Measurements from ENCODE around the gene KCTD16. TPM values are rescaled to one million over a fixed set of nuclear protein-coding genes. Genes with fewer than 3 reads are reported as not detected.

Gene KCTD16
- total RNA-seq, 1 experiment from 2014 or later: 0.08 TPM

GRCh38 chr5:144404672-144405071, 234.0 kb downstream of the KCTD16 start:
- DNase-seq (ENCODE audit: low read depth, low spot score) (no peak), ATAC-seq (no peak)
- no peaks in the 10 kb centered on the region for H3K27me3 ChIP-seq (ENCODE audit: control insufficient read depth, insufficient read depth, low read length)
- no peaks in the 10 kb centered on the region for H3K9me3 ChIP-seq (ENCODE audit: control insufficient read depth, insufficient read depth, low read depth, low read length)
- ChIA-PET CTCF (no interaction called here), POLR2A (no interaction called here)
- in situ Hi-C loops (cut with HindIII; ENCODE audit: low pct_unique_long_range_greater_than_20kb, low sequenced_read_pairs) (no loop called here), intact Hi-C loops (cut with micrococcal nuclease; ENCODE audit: unreplicated experiment) (no loop called here)
- H3K4me1 ChIP-seq (ENCODE audit: control insufficient read depth, insufficient read depth, low read length): no peaks in the 10 kb centered on the region
- no peak overlapping the region for H3K27ac ChIP-seq (ENCODE audit: low read length)
- TF ChIP-seq POLR2AphosphoS5 (IDR thresholded peaks at IDR 0.05; ENCODE audit: low read depth, low read length) (no peak), SIN3A (IDR thresholded peaks at IDR 0.05; ENCODE audit: borderline replicate concordance, insufficient read depth, low read depth, low read length) (no peak), TCF7L2 (IDR thresholded peaks at IDR 0.05; ENCODE audit: low read depth, low read length) (no peak)
- TF ChIP-seq, protein P1, sequence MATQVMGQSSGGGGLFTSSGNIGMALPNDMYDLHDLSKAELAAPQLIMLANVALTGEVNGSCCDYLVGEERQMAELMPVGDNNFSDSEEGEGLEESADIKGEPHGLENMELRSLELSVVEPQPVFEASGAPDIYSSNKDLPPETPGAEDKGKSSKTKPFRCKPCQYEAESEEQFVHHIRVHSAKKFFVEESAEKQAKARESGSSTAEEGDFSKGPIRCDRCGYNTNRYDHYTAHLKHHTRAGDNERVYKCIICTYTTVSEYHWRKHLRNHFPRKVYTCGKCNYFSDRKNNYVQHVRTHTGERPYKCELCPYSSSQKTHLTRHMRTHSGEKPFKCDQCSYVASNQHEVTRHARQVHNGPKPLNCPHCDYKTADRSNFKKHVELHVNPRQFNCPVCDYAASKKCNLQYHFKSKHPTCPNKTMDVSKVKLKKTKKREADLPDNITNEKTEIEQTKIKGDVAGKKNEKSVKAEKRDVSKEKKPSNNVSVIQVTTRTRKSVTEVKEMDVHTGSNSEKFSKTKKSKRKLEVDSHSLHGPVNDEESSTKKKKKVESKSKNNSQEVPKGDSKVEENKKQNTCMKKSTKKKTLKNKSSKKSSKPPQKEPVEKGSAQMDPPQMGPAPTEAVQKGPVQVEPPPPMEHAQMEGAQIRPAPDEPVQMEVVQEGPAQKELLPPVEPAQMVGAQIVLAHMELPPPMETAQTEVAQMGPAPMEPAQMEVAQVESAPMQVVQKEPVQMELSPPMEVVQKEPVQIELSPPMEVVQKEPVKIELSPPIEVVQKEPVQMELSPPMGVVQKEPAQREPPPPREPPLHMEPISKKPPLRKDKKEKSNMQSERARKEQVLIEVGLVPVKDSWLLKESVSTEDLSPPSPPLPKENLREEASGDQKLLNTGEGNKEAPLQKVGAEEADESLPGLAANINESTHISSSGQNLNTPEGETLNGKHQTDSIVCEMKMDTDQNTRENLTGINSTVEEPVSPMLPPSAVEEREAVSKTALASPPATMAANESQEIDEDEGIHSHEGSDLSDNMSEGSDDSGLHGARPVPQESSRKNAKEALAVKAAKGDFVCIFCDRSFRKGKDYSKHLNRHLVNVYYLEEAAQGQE (IDR thresholded peaks at IDR 0.05; ENCODE audit: insufficient read depth in 1 of 2, low read depth in 2 of 2, low read length in 1 of 2): no peak
- TF ChIP-seq, protein P2, sequence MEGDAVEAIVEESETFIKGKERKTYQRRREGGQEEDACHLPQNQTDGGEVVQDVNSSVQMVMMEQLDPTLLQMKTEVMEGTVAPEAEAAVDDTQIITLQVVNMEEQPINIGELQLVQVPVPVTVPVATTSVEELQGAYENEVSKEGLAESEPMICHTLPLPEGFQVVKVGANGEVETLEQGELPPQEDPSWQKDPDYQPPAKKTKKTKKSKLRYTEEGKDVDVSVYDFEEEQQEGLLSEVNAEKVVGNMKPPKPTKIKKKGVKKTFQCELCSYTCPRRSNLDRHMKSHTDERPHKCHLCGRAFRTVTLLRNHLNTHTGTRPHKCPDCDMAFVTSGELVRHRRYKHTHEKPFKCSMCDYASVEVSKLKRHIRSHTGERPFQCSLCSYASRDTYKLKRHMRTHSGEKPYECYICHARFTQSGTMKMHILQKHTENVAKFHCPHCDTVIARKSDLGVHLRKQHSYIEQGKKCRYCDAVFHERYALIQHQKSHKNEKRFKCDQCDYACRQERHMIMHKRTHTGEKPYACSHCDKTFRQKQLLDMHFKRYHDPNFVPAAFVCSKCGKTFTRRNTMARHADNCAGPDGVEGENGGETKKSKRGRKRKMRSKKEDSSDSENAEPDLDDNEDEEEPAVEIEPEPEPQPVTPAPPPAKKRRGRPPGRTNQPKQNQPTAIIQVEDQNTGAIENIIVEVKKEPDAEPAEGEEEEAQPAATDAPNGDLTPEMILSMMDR (IDR thresholded peaks at IDR 0.05): no peak
- H3K4me3 ChIP-seq (ENCODE audit: low read depth in 2 of 2, low read length in 2 of 2): no peak overlapping the region
- BruUV-seq (replicated peaks): no TSS peak
- H3K36me3 ChIP-seq (ENCODE audit: control insufficient read depth, insufficient read depth, low read length): no peaks in the 10 kb centered on the region

- ChIA-PET CTCF (no interaction called here), POLR2A (no interaction called here)
- no peaks in the 10 kb centered on the region for H3K4me1 ChIP-seq (ENCODE audit: control insufficient read depth, insufficient read depth, low read length)
- no peak for DNase-seq (ENCODE audit: low read depth, low spot score)
- no peaks in the 10 kb centered on the region for H3K36me3 ChIP-seq (ENCODE audit: control insufficient read depth, insufficient read depth, low read length)
- in situ Hi-C loops (cut with HindIII; ENCODE audit: low pct_unique_long_range_greater_than_20kb, low sequenced_read_pairs): no loop called here
- no peak overlapping the region for H3K4me3 ChIP-seq (ENCODE audit: low read depth in 2 of 2, low read length in 2 of 2)
- H3K27me3 ChIP-seq (ENCODE audit: control insufficient read depth, insufficient read depth, low read length): no peaks in the 10 kb centered on the region
- H3K27ac ChIP-seq (ENCODE audit: low read length): no peak overlapping the region
- TF ChIP-seq TCF7L2 (IDR thresholded peaks at IDR 0.05; ENCODE audit: low read depth, low read length) (no peak), SIN3A (IDR thresholded peaks at IDR 0.05; ENCODE audit: borderline replicate concordance, insufficient read depth, low read depth, low read length) (no peak), POLR2AphosphoS5 (IDR thresholded peaks at IDR 0.05; ENCODE audit: low read depth, low read length) (no peak)
- TF ChIP-seq, protein P1 (IDR thresholded peaks at IDR 0.05; ENCODE audit: insufficient read depth in 1 of 2, low read depth in 2 of 2, low read length in 1 of 2): no peak
- TF ChIP-seq, protein P2 (IDR thresholded peaks at IDR 0.05): no peak
- no peak for ATAC-seq
- no TSS peak for BruUV-seq (replicated peaks)
- no peaks in the 10 kb centered on the region for H3K9me3 ChIP-seq (ENCODE audit: control insufficient read depth, insufficient read depth, low read depth, low read length)
- intact Hi-C loops (cut with micrococcal nuclease; ENCODE audit: unreplicated experiment): no loop called here
Observed at GRCh38 chr5:144405991-144406390, 235.3 kb downstream of the KCTD16 start.

Data from Panc1 (cell line).